Keratinocyte (primary cell): ENCODE results near the gene SLC9A2.

Experiments
- EZH2 ChIP-seq: IDR thresholded peaks from one replicate; pipeline ENCODE4 v1.6.1; 2012; ENCODE audit warnings: inconsistent platforms, mild to moderate bottlenecking, low read length, moderate library complexity
- TF ChIP-seq, protein P1 (sequence below), 3 experiments: IDR thresholded peaks in 1 of 3; conservative IDR thresholded peaks in 1 of 3; optimal IDR thresholded peaks in 1 of 3; 2 replicates in 2 of 3; 3 replicates in 1 of 3; pipeline versions ENCODE3 to v1.5.1; 2011; ENCODE audit warnings: low read length in 3 of 3, mild to moderate bottlenecking in 3 of 3, moderate library complexity in 2 of 3, control low read depth in 1 of 3, inconsistent platforms in 1 of 3; ENCODE audit not compliant: insufficient read depth in 2 of 3; ENCODE audit errors: extremely low read depth in 1 of 3

DNA sequence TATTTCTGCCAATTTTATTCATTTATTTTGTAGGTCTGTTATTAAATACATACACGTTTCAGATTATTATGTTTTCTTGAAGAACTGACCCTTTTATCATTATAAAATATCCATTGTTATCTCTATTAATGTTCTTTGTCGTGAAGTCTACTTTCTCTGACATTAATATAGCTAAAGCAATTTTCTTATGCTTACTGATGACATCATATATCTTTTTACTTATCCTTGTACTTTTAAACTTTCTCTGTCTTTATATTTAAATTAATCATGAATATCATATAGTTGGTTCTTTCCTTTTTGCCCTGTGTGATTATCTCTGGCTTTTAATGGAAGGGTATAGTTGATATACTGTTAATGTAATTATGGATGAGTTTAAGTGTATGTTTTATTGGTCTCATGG, 36.5 kb upstream of the SLC9A2 start:
- TF ChIP-seq, protein P1, sequence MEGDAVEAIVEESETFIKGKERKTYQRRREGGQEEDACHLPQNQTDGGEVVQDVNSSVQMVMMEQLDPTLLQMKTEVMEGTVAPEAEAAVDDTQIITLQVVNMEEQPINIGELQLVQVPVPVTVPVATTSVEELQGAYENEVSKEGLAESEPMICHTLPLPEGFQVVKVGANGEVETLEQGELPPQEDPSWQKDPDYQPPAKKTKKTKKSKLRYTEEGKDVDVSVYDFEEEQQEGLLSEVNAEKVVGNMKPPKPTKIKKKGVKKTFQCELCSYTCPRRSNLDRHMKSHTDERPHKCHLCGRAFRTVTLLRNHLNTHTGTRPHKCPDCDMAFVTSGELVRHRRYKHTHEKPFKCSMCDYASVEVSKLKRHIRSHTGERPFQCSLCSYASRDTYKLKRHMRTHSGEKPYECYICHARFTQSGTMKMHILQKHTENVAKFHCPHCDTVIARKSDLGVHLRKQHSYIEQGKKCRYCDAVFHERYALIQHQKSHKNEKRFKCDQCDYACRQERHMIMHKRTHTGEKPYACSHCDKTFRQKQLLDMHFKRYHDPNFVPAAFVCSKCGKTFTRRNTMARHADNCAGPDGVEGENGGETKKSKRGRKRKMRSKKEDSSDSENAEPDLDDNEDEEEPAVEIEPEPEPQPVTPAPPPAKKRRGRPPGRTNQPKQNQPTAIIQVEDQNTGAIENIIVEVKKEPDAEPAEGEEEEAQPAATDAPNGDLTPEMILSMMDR (optimal IDR thresholded peaks at IDR 0.05 in 1 of 3, IDR thresholded peaks at IDR 0.05 in 1 of 3, conservative IDR thresholded peaks at IDR 0.05 in 1 of 3; ENCODE audit: extremely low read depth in 1 of 3, insufficient read depth in 2 of 3, low read length in 3 of 3) = no peak
- no peak for TF ChIP-seq EZH2
